Testis (tissue), 2 donors: ENCODE results near the gene DYNC2LI1.

Source experiments
- CTCF ChIP-seq, 3 experiments: fragments of 450-650 bp in 2 of 3; fragments of 200-600 bp in 1 of 3; sonication (generic) in 1 of 3; IDR thresholded peaks; one replicate each; pipeline ENCODE4 v1.5.1; 2016 to 2019; ENCODE audit warnings: antibody characterized with exemption in 3 of 3, mild to moderate bottlenecking in 2 of 3, moderate library complexity in 1 of 3
- POLR2A ChIP-seq: fragments of 450-650 bp; IDR thresholded peaks from one replicate; pipeline ENCODE4 v1.6.1; 2017; ENCODE audit warnings: antibody characterized with exemption, mild to moderate bottlenecking, moderate library complexity

GRCh38 chr2:43819491-43820163, 45.8 kb downstream of the DYNC2LI1 start:
- TF ChIP-seq CTCF (IDR thresholded peaks at IDR 0.05) (no peak), POLR2A (no peak)
